ENCODE results near the gene RPTOR. TPM values are rescaled to one million over a fixed set of nuclear protein-coding genes. Genes with fewer than 3 reads are reported as not detected.
A peak's percentile ranks its signal among the peaks of the same experiment; 100 is the strongest.

RPTOR gene
- total RNA-seq, 1 experiment from 2014 or later, result 30.6 TPM

DNA sequence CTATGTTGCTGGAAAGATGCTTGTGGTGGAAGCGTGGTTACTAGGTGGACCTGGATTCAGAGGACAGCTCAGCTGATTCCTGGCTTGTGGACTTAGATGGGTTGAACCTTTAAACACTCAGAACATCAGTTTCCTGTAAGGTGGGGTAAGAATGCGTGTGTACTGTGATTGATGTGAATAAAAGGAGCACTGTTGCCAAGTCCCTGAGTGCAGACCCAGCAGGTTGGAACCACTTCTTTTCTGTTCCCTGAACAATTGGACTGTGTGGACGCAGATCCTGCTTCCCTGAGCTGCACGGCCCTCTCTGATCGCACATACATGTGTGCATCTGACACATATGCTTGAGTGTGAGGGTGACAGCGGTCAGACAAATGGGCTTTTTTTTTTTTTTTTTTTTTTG, 37.5 kb downstream of the RPTOR start:
- H3K9me2 ChIP-seq (replicated peaks; ENCODE audit: insufficient read depth, low read length), result no peaks in the 10 kb centered on the region

DNA sequence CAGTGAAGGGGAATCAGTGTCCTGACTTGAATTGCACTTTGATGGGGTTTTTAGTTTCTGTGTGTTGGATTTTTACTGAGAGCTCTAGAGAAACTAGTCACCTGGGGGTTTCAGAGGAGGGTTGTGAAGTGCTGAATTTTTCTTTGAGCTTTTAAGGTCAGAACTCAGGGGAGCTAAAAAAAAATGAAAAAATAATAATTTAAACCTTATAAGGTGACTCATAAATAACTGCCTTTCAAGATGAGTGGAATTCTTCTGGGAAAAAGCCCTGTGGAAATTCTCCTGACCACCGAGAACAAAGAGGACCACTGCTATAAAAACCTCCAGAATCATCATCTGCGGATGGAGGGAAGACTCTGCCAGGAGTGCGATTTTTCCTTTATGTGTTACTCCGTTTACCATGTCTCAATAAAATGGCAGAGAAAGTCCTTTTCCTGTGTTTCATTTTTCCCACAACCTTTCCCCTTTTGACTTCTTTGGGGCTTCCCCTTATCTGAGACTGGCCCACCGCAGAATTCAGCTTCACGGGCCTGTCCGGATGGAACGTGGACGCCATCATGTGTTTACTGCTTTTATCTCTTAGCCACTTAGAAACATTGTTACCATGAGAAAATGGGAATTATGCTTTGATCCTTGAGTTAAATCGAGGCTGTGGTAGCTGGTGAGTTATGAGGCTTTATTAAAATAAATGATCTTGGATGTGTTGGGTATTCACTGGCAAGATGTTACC, 39.7 kb downstream of the RPTOR start:
- Histone ChIP-seq H3K9me3 (ENCODE audit: low read length) (no peaks in the 10 kb centered on the region), H3K79me2 (ENCODE audit: low read length) (peaks cover 95% of the 10 kb centered on the region), H3K9ac (ENCODE audit: low read length) (no peak overlapping the region), H3K4me1 (ENCODE audit: low read length) (peaks cover 11% of the 10 kb centered on the region), H2AFZ (ENCODE audit: low read length) (no peak overlapping the region), H3K27ac (ENCODE audit: low read length) (no peak overlapping the region), H3K27me3 (ENCODE audit: low read length) (no peaks in the 10 kb centered on the region), H3K9me2 (replicated peaks; ENCODE audit: insufficient read depth, low read length) (no peaks in the 10 kb centered on the region), H3K4me2 (ENCODE audit: low read depth, low read length, poor library complexity, severe bottlenecking) (no peak overlapping the region), H4K20me1 (ENCODE audit: insufficient read depth, low read depth, low read length) (0 out of 2 replicates have a peak, but pooled peaks cover 14% of the 10 kb centered on the region), H3K4me3 (ENCODE audit: low read length) (no peak overlapping the region), H3K36me3 (ENCODE audit: insufficient read depth, low read length) (no peaks in the 10 kb centered on the region)
- no peak for DNase-seq

More for the DNA sequence above, 37.5 kb downstream of the RPTOR start:
- H3K36me3 ChIP-seq (ENCODE audit: insufficient read depth, low read length), result no peaks in the 10 kb centered on the region
- 0 out of 2 replicates have a peak, but pooled peaks cover 9% of the 10 kb centered on the region for H4K20me1 ChIP-seq (ENCODE audit: insufficient read depth, low read depth, low read length)
- H3K4me1 ChIP-seq (ENCODE audit: low read length), result no peaks in the 10 kb centered on the region
- H3K9ac ChIP-seq (ENCODE audit: low read length), result no peak overlapping the region
- H3K4me2 ChIP-seq (ENCODE audit: low read depth, low read length, poor library complexity, severe bottlenecking), result no peak overlapping the region
- H3K27me3 ChIP-seq (ENCODE audit: low read length), result no peaks in the 10 kb centered on the region
- H3K79me2 ChIP-seq (ENCODE audit: low read length), result peaks cover 92% of the 10 kb centered on the region
- no peak for DNase-seq
- no peaks in the 10 kb centered on the region for H3K9me3 ChIP-seq (ENCODE audit: low read length)
- H2AFZ ChIP-seq (ENCODE audit: low read length), result no peak overlapping the region
- H3K27ac ChIP-seq (ENCODE audit: low read length), result no peak overlapping the region
- no peak overlapping the region for H3K4me3 ChIP-seq (ENCODE audit: low read length)

DNA sequence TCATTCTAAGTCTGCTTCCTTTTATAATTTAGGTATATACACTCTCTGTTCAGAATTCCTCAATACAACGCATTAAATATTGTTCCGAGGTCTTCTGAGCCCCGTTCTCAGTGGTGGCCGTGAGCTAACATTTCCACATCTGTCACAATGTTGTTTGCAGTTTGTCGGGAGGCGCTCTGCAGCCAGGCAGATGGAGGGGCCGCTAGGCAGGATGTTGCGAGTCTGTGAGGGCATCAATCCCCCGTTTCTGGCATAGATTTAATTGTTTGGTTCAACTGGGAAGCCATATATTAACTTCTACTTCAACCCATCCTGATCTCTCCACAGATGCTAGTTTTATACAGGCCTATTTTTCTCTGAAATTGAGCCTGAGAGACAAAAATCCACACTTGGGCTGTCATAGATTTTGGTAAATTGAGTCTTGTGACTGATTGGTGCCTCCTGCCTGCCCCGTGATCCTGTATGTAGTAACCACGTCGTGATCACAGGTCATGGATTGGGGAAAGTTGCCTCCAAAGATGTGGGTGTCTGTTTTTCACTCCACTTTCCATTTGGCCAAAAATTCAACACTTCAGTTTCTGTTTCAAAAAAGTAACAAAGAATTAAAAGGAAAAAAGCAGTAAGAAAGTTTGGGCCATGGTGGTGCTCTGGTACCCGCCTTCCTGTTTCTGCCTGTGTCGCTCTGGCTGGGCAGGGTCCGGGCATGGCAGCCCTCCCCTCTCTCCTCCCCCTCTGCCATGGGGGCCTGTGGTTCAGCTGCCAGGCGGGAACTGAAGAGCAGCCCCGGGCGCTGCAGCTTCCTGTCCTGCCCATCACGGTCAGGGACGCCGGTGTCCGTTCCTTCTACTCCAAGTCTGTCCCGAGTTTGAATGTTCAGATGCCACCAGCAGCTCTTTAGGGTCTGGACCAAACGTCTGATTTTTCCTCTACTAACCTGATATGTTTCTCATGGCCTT, 41.5 kb downstream of the RPTOR start:
- Histone ChIP-seq H4K20me1 (ENCODE audit: insufficient read depth, low read depth, low read length) (peaks cover 14% of the 10 kb centered on the region; the same call in 1 of the 2 replicates), H3K9me3 (ENCODE audit: low read length) (no peaks in the 10 kb centered on the region), H3K4me2 (ENCODE audit: low read depth, low read length, poor library complexity, severe bottlenecking) (no peak overlapping the region), H3K27me3 (ENCODE audit: low read length) (no peaks in the 10 kb centered on the region), H3K4me1 (ENCODE audit: low read length) (peaks cover 27% of the 10 kb centered on the region), H3K36me3 (ENCODE audit: insufficient read depth, low read length) (no peaks in the 10 kb centered on the region), H3K9me2 (replicated peaks; ENCODE audit: insufficient read depth, low read length) (no peaks in the 10 kb centered on the region), H3K4me3 (ENCODE audit: low read length) (no peak overlapping the region), H3K79me2 (ENCODE audit: low read length) (peaks cover 93% of the 10 kb centered on the region), H2AFZ (ENCODE audit: low read length) (no peak overlapping the region), H3K9ac (ENCODE audit: low read length) (no peak overlapping the region), H3K27ac (ENCODE audit: low read length) (no peak overlapping the region)
- DNase-seq, result no peak

DNA sequence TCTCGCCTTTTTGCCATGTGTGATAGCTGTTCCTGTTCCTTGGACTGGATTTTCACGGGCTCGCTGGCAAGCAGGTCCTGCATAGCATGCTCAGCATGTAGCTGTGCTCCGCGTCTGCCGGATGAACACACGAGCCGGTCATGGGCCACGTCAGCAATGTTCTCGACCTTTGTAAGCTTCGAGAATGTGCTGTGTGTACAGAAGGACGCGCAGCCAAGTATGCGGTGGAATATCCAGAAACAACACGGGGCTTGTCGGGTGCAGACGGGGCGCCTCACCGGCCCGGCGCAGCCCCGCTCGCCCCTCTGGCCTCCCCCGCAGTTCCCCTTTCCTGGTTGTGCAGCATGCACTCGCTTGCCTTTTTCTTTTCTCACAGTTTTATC, 42.2 kb downstream of the RPTOR start:
- H3K4me3 ChIP-seq (ENCODE audit: low read length), result no peak overlapping the region
- peaks cover 27% of the 10 kb centered on the region for H3K4me1 ChIP-seq (ENCODE audit: low read length)
- H3K36me3 ChIP-seq (ENCODE audit: insufficient read depth, low read length), result no peaks in the 10 kb centered on the region
- peaks cover 13% of the 10 kb centered on the region; the same call in 1 of the 2 replicates for H4K20me1 ChIP-seq (ENCODE audit: insufficient read depth, low read depth, low read length)
- H3K4me2 ChIP-seq (ENCODE audit: low read depth, low read length, poor library complexity, severe bottlenecking), result no peak overlapping the region
- H3K9ac ChIP-seq (ENCODE audit: low read length), result no peak overlapping the region
- no peak overlapping the region for H2AFZ ChIP-seq (ENCODE audit: low read length)
- no peaks in the 10 kb centered on the region for H3K9me3 ChIP-seq (ENCODE audit: low read length)
- H3K79me2 ChIP-seq (ENCODE audit: low read length), result peaks cover 93% of the 10 kb centered on the region
- no peaks in the 10 kb centered on the region for H3K9me2 ChIP-seq (replicated peaks; ENCODE audit: insufficient read depth, low read length)
- DNase-seq, result no peak
- H3K27me3 ChIP-seq (ENCODE audit: low read length), result no peaks in the 10 kb centered on the region
- H3K27ac ChIP-seq (ENCODE audit: low read length), result no peak overlapping the region

DNA sequence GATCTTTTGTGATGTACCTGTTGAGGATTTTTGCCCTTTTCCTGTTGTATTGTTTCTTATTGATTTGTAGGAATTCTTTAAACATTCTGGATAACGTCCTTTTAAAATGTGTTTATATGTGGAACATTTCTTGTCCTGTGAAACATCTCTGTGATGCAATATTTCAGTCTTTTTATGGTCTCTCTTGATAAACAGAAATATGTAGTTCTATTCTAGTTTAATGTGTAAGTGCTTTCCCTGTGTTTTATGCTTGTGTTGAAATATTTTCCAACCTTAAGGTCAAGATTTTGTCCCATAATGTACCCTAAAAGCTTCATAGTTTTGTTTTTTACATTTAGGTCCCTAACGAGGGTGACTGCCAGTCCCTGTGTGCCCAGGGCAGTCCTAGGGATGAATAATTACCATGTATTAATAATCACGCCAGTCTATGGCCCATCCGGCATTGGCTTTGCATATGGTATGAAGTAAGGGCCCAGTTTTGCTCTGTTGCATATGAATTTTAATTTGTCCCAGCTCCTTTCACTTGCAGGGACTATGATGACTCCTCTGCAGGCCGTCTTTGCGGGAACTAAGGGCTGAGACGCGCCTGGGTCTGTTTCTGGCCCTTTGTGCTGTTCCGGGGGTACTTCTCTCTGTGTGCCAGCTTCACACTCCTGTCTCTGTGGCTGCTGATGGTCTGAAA, 44.2 kb downstream of the RPTOR start:
- H4K20me1 ChIP-seq (ENCODE audit: insufficient read depth, low read depth, low read length), result peaks cover 8% of the 10 kb centered on the region; the same call in 1 of the 2 replicates
- H3K27me3 ChIP-seq (ENCODE audit: low read length), result no peaks in the 10 kb centered on the region
- no peaks in the 10 kb centered on the region for H3K9me3 ChIP-seq (ENCODE audit: low read length)
- no peak overlapping the region for H3K4me3 ChIP-seq (ENCODE audit: low read length)
- no peak overlapping the region for H2AFZ ChIP-seq (ENCODE audit: low read length)
- no peak overlapping the region for H3K9ac ChIP-seq (ENCODE audit: low read length)
- H3K79me2 ChIP-seq (ENCODE audit: low read length), result peaks cover 96% of the 10 kb centered on the region
- no peak overlapping the region for H3K27ac ChIP-seq (ENCODE audit: low read length)
- no peak for DNase-seq
- peaks cover 27% of the 10 kb centered on the region for H3K4me1 ChIP-seq (ENCODE audit: low read length)
- H3K4me2 ChIP-seq (ENCODE audit: low read depth, low read length, poor library complexity, severe bottlenecking), result no peak overlapping the region
- no peaks in the 10 kb centered on the region for H3K9me2 ChIP-seq (replicated peaks; ENCODE audit: insufficient read depth, low read length)
- no peaks in the 10 kb centered on the region for H3K36me3 ChIP-seq (ENCODE audit: insufficient read depth, low read length)

DNA sequence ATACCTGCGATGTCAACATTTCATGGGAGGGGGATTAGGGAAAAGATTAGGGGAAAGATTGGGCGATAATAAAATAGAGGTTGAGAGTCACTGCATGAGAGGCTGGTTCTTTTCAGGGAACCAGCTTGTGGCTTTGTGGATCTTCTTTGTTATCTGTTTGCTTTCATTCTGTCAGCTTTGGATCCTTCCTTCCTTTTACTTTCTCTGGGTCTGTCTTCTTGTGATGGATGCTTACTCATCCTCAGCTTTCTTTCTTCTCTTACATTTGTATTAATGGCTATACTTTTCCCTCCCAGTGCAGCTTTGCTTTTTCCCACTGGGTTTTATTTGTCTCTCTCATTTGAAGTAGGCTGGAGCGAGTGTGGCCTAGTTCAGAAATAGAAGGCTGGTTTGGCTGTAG, 47.1 kb downstream of the RPTOR start:
- Histone ChIP-seq H3K79me2 (ENCODE audit: low read length) (peaks cover 98% of the 10 kb centered on the region), H3K9ac (ENCODE audit: low read length) (no peak overlapping the region), H3K4me1 (ENCODE audit: low read length) (peaks cover 27% of the 10 kb centered on the region), H3K27ac (ENCODE audit: low read length) (0 out of 2 replicates have a peak overlapping the region, but pooled peaks have one; percentile 5), H3K4me3 (ENCODE audit: low read length) (no peak overlapping the region), H3K9me3 (ENCODE audit: low read length) (no peaks in the 10 kb centered on the region), H3K36me3 (ENCODE audit: insufficient read depth, low read length) (no peaks in the 10 kb centered on the region), H2AFZ (ENCODE audit: low read length) (no peak overlapping the region), H4K20me1 (ENCODE audit: insufficient read depth, low read depth, low read length) (peaks cover 5% of the 10 kb centered on the region; the same call in 1 of the 2 replicates), H3K9me2 (replicated peaks; ENCODE audit: insufficient read depth, low read length) (no peaks in the 10 kb centered on the region), H3K4me2 (ENCODE audit: low read depth, low read length, poor library complexity, severe bottlenecking) (no peak overlapping the region), H3K27me3 (ENCODE audit: low read length) (no peaks in the 10 kb centered on the region)
- DNase-seq, result no peak

DNA sequence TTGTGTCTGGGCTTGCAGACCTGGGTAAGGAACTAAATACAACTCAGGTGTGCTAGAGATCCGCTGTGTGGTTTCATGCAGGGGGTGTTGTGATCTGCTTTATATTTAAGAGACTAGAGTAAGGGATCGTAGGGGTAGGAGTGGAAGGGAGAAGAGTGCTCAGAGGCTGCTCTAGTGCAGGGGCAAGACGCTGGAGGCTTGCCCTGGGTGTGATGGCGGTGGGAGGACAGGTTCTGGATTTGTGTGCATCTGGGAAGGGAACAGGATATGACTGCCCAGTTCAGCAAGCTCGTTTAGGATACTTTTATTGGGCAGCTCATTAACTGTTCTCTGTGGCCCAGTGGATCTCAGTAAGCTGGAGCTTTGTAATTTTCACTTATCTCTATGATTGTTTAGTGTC, 47.6 kb downstream of the RPTOR start:
- Histone ChIP-seq H3K9me2 (replicated peaks; ENCODE audit: insufficient read depth, low read length) (no peaks in the 10 kb centered on the region), H3K9me3 (ENCODE audit: low read length) (no peaks in the 10 kb centered on the region), H3K79me2 (ENCODE audit: low read length) (peaks cover 98% of the 10 kb centered on the region), H2AFZ (ENCODE audit: low read length) (no peak overlapping the region), H3K4me2 (ENCODE audit: low read depth, low read length, poor library complexity, severe bottlenecking) (no peak overlapping the region), H3K4me1 (ENCODE audit: low read length) (peaks cover 27% of the 10 kb centered on the region), H3K9ac (ENCODE audit: low read length) (no peak overlapping the region), H4K20me1 (ENCODE audit: insufficient read depth, low read depth, low read length) (peaks cover 5% of the 10 kb centered on the region; the same call in 1 of the 2 replicates), H3K36me3 (ENCODE audit: insufficient read depth, low read length) (no peaks in the 10 kb centered on the region), H3K27me3 (ENCODE audit: low read length) (no peaks in the 10 kb centered on the region), H3K4me3 (ENCODE audit: low read length) (no peak overlapping the region), H3K27ac (ENCODE audit: low read length) (0 out of 2 replicates have a peak overlapping the region, but pooled peaks have one; percentile 5)
- DNase-seq, result no peak

All from Karpas-422 (cell line).